GM23338 (cell line): ENCODE measurements around the gene SCTR. TPM values are rescaled to one million over a fixed set of nuclear protein-coding genes. Genes with fewer than 3 reads are reported as not detected.

Experiments
- ATAC-seq: fragments of 200-7000 bp; cut with Tn5 transposase; 3 replicates; pipeline ENCODE4 v1.9.1; 2020
- DNase-seq: peaks from one replicate; pipeline ENCODE4 v3.0.0-alpha.2; 2015; ENCODE audit warnings: low spot score
- H2AFZ ChIP-seq: fragments of 200-600 bp; sonication (generic); 2 replicates; pipeline ENCODE4 v1.8.0; 2016; ENCODE audit warnings: antibody characterized with exemption, mild to moderate bottlenecking, moderate library complexity
- H3F3A ChIP-seq: fragments of 200-600 bp; sonication (generic); replicated peaks from 2 replicates; pipeline ENCODE4 v1.8.0; 2017; ENCODE audit warnings: antibody characterized with exemption, mixed run types, low read depth
- H3K27ac ChIP-seq: fragments of 200-600 bp; sonication (generic); 2 replicates; pipeline ENCODE4 v1.6.1; 2016; ENCODE audit warnings: low read depth
- H3K27me3 ChIP-seq: fragments of 200-600 bp; sonication (generic); 2 replicates; pipeline ENCODE4 v1.8.0; 2016; ENCODE audit warnings: mild to moderate bottlenecking, mixed run types, moderate library complexity; ENCODE audit not compliant: insufficient read depth
- H3K36me3 ChIP-seq: fragments of 200-600 bp; sonication (generic); 2 replicates; pipeline ENCODE4 v1.8.0; 2016; ENCODE audit warnings: mild to moderate bottlenecking; ENCODE audit not compliant: insufficient read depth
- H3K4me1 ChIP-seq: fragments of 200-600 bp; sonication (generic); 2 replicates; pipeline ENCODE4 v1.8.0; 2016; ENCODE audit warnings: mild to moderate bottlenecking, moderate library complexity; ENCODE audit not compliant: insufficient read depth
- H3K4me2 ChIP-seq: fragments of 200-600 bp; sonication (generic); 2 replicates; pipeline ENCODE4 v1.7.1; 2017; ENCODE audit warnings: mixed run types
- H3K4me3 ChIP-seq: fragments of 200-600 bp; sonication (generic); 2 replicates; pipeline ENCODE4 v1.6.1; 2016; ENCODE audit warnings: mixed run types
- H3K79me2 ChIP-seq: fragments of 200-600 bp; sonication (generic); replicated peaks from 2 replicates; pipeline ENCODE4 v1.8.0; 2017; ENCODE audit warnings: mild to moderate bottlenecking; ENCODE audit not compliant: insufficient read depth
- H3K9me2 ChIP-seq: fragments of 200-600 bp; sonication (generic); 2 replicates; pipeline ENCODE4 v1.8.0; 2017; ENCODE audit not compliant: insufficient read depth
- H4K20me1 ChIP-seq: fragments of 200-600 bp; sonication (generic); replicated peaks from 2 replicates; pipeline ENCODE4 v1.8.0; 2017; ENCODE audit warnings: mild to moderate bottlenecking; ENCODE audit not compliant: insufficient read depth
- H3K27ac Mint-ChIP-seq: 2 replicates; pipeline ENCODE4 v1.8.0; 2020; ENCODE audit warnings: inconsistent platforms, mild to moderate bottlenecking, moderate library complexity, mixed read lengths
- H3K27me3 Mint-ChIP-seq: 3 replicates; pipeline ENCODE4 v1.8.0; 2022; ENCODE audit warnings: low read depth, mild to moderate bottlenecking, moderate library complexity, mixed read lengths, inconsistent platforms; ENCODE audit not compliant: insufficient read depth, poor library complexity
- H3K36me3 Mint-ChIP-seq: 3 replicates; pipeline ENCODE4 v1.8.0; 2021; ENCODE audit warnings: low read depth, mild to moderate bottlenecking, inconsistent platforms, moderate library complexity, mixed read lengths
- H3K4me1 Mint-ChIP-seq: 3 replicates; pipeline ENCODE4 v1.8.0; 2020; ENCODE audit warnings: mild to moderate bottlenecking, inconsistent platforms, mixed read lengths
- H3K4me3 Mint-ChIP-seq: 3 replicates; pipeline ENCODE4 v1.8.0; 2021; ENCODE audit warnings: moderate library complexity, mild to moderate bottlenecking, inconsistent platforms, mixed read lengths
- H3K9me3 Mint-ChIP-seq: 3 replicates; pipeline ENCODE4 v1.8.0; 2020; ENCODE audit warnings: moderate library complexity, mild to moderate bottlenecking, inconsistent platforms, mixed read lengths
- CREB1 ChIP-seq: fragments of 250-450 bp; sonication (Bioruptor Pico); IDR thresholded peaks from 2 replicates; pipeline ENCODE4 v1.5.0; 2020; ENCODE audit warnings: low read depth, mild to moderate bottlenecking, moderate library complexity
- EZH2 ChIP-seq: fragments of 200-600 bp; sonication (generic); IDR thresholded peaks from one replicate; pipeline ENCODE4 v1.8.0; 2017; ENCODE audit warnings: antibody characterized with exemption, mild to moderate bottlenecking, low read depth; ENCODE audit not compliant: unreplicated experiment
- EZH2phosphoT487 ChIP-seq: fragments of 200-600 bp; sonication (generic); IDR thresholded peaks from one replicate; pipeline ENCODE4 v1.8.1; 2018; ENCODE audit warnings: antibody characterized with exemption; ENCODE audit not compliant: unreplicated experiment
- NANOG ChIP-seq: IDR thresholded peaks from 2 replicates; pipeline ENCODE4 v1.6.1; 2016; ENCODE audit warnings: antibody characterized with exemption, borderline replicate concordance
- STAT1 ChIP-seq: IDR thresholded peaks from one replicate; pipeline ENCODE4 v1.6.1; 2016; ENCODE audit warnings: antibody characterized with exemption; ENCODE audit not compliant: unreplicated experiment
- polyA plus RNA-seq: library from polyadenylated mRNA; unstranded; fragments of >200 nt; fragmentation: Nextera tagmentation; extraction: Ambion mirVana; gene quantifications from 2 replicates; pipeline ENCODE4 v1.2.1, GENCODE V29; 2016
- total RNA-seq: library from RNA; depleted of rRNA; stranded (reverse); fragments of >200 nt; shearing (Covaris generic); gene quantifications from 2 replicates; pipeline ENCODE4 v1.2.3, GENCODE V29; 2014
- TF ChIP-seq, protein P1 (sequence below): fragments of 250-450 bp; sonication (Bioruptor Pico); IDR thresholded peaks from 2 replicates; pipeline ENCODE4 v1.5.0; 2020; ENCODE audit warnings: mild to moderate bottlenecking, moderate library complexity
- TF ChIP-seq, protein P2 (sequence below): IDR thresholded peaks from 2 replicates; pipeline ENCODE4 v1.6.1; 2016; ENCODE audit warnings: antibody characterized with exemption

SCTR gene
- total and polyA plus RNA-seq, 2 experiments from 2014 or later: not detected

DNA sequence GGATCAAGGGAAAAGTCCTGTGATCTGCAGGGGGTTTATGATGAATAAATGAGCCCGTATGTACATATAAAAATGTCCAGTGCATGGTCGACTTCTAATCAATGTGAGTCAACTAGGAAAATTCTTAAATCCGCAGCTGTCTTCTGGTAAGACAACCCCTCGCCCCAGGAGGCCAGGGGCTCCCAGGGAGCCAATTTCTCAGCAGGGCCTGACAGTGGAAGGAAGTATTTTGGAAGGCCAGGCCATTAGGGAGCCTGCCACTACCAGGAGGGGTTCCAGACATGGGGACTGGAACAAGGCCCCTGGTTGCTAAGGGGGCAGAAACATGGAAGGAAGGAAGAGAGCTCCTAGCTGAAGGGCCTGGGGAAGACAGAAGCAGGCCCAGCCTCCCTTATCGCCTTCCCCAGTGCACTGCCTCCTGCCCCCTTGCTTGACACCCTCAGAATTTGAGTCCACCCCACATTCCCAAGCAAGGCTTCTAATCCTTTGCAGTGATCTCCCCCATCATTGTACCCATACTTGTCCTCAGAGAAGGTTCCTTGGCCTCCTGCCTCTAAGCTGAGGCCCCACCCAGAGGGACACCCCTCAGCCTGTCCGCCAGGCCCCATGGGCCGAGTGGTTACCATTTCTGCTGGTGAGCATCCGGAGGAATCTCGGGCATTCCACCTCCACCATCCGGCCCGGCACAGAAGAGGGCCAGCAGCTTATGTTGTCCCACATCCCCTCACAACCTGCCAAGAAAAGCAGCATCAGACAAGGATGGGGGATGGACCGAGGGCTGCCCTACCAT, 45.9 kb downstream of the SCTR start (continued):
- TF ChIP-seq, protein P1, sequence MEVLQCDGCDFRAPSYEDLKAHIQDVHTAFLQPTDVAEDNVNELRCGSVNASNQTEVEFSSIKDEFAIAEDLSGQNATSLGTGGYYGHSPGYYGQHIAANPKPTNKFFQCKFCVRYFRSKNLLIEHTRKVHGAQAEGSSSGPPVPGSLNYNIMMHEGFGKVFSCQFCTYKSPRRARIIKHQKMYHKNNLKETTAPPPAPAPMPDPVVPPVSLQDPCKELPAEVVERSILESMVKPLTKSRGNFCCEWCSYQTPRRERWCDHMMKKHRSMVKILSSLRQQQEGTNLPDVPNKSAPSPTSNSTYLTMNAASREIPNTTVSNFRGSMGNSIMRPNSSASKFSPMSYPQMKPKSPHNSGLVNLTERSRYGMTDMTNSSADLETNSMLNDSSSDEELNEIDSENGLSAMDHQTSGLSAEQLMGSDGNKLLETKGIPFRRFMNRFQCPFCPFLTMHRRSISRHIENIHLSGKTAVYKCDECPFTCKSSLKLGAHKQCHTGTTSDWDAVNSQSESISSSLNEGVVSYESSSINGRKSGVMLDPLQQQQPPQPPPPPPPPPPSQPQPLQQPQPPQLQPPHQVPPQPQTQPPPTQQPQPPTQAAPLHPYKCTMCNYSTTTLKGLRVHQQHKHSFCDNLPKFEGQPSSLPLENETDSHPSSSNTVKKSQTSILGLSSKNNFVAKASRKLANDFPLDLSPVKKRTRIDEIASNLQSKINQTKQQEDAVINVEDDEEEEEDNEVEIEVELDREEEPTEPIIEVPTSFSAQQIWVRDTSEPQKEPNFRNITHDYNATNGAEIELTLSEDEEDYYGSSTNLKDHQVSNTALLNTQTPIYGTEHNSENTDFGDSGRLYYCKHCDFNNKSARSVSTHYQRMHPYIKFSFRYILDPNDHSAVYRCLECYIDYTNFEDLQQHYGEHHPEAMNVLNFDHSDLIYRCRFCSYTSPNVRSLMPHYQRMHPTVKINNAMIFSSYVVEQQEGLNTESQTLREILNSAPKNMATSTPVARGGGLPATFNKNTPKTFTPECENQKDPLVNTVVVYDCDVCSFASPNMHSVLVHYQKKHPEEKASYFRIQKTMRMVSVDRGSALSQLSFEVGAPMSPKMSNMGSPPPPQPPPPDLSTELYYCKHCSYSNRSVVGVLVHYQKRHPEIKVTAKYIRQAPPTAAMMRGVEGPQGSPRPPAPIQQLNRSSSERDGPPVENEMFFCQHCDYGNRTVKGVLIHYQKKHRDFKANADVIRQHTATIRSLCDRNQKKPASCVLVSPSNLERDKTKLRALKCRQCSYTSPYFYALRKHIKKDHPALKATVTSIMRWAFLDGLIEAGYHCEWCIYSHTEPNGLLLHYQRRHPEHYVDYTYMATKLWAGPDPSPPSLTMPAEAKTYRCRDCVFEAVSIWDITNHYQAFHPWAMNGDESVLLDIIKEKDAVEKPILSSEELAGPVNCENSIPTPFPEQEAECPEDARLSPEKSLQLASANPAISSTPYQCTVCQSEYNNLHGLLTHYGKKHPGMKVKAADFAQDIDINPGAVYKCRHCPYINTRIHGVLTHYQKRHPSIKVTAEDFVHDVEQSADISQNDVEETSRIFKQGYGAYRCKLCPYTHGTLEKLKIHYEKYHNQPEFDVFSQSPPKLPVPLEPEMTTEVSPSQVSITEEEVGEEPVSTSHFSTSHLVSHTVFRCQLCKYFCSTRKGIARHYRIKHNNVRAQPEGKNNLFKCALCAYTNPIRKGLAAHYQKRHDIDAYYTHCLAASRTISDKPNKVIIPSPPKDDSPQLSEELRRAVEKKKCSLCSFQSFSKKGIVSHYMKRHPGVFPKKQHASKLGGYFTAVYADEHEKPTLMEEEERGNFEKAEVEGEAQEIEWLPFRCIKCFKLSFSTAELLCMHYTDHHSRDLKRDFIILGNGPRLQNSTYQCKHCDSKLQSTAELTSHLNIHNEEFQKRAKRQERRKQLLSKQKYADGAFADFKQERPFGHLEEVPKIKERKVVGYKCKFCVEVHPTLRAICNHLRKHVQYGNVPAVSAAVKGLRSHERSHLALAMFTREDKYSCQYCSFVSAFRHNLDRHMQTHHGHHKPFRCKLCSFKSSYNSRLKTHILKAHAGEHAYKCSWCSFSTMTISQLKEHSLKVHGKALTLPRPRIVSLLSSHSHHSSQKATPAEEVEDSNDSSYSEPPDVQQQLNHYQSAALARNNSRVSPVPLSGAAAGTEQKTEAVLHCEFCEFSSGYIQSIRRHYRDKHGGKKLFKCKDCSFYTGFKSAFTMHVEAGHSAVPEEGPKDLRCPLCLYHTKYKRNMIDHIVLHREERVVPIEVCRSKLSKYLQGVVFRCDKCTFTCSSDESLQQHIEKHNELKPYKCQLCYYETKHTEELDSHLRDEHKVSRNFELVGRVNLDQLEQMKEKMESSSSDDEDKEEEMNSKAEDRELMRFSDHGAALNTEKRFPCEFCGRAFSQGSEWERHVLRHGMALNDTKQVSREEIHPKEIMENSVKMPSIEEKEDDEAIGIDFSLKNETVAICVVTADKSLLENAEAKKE (CRISPR knock-in tag): no peak
- TF ChIP-seq NANOG: no peak

DNA sequence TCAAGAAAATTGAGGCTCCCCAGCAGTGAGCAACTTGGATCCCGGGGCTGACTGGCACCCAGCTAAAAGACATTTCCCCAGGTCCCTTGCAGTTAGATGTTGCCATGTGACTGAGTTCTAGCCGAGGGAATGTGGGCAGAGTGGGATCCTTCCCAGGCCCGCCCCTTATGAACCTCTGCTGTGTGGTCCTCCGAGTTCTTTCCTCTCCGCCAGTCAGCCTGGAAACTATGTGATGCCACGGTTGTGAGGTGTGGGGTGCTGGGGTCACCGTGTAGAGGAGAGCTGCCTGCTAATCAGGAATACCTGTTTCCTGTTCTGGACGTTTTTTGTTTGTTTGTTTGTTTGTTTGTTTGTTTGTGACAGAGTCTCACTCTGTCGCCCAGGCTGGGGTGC, 47.2 kb downstream of the SCTR start:
- Histone ChIP-seq H3F3A (no peaks in the 10 kb centered on the region), H3K4me2 (no peak overlapping the region), H3K36me3 (no peaks in the 10 kb centered on the region), H3K4me3 (no peak overlapping the region), H3K27ac (no peak overlapping the region), H3K27me3 (no peaks in the 10 kb centered on the region), H3K79me2 (no peaks in the 10 kb centered on the region), H3K4me1 (peaks cover 7% of the 10 kb centered on the region), H2AFZ (no peak overlapping the region), H4K20me1 (no peaks in the 10 kb centered on the region), H3K9me2 (no peaks in the 10 kb centered on the region)
- H3K9me3 Mint-ChIP-seq: no peaks in the 10 kb centered on the region; the same call in 2 of the 3 replicates
- H3K27ac Mint-ChIP-seq: no peak overlapping the region
- no peaks in the 10 kb centered on the region for H3K36me3 Mint-ChIP-seq
- ATAC-seq (no peak), DNase-seq (no peak)
- H3K4me3 Mint-ChIP-seq: no peak overlapping the region
- H3K27me3 Mint-ChIP-seq: no peaks in the 10 kb centered on the region
- peaks cover 19% of the 10 kb centered on the region for H3K4me1 Mint-ChIP-seq
- TF ChIP-seq EZH2: no peak
- no peak for TF ChIP-seq CREB1 (CRISPR knock-in tag)
- no peak for TF ChIP-seq EZH2phosphoT487
- TF ChIP-seq NANOG: no peak
- TF ChIP-seq, protein P1 (CRISPR knock-in tag): no peak
- TF ChIP-seq, protein P2, sequence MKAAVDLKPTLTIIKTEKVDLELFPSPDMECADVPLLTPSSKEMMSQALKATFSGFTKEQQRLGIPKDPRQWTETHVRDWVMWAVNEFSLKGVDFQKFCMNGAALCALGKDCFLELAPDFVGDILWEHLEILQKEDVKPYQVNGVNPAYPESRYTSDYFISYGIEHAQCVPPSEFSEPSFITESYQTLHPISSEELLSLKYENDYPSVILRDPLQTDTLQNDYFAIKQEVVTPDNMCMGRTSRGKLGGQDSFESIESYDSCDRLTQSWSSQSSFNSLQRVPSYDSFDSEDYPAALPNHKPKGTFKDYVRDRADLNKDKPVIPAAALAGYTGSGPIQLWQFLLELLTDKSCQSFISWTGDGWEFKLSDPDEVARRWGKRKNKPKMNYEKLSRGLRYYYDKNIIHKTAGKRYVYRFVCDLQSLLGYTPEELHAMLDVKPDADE: no peak
- TF ChIP-seq STAT1: no peak
